HCT116 (cell line): ENCODE results near the gene SRPK3. TPM values are rescaled to one million over a fixed set of nuclear protein-coding genes. Genes with fewer than 3 reads are reported as not detected.

Source experiments
- ATAC-seq: fragments of 200-7000 bp; cut with Tn5 transposase; 2 replicates; pipeline ENCODE4 v1.9.1; 2020; ENCODE audit warnings: mild to moderate bottlenecking, moderate library complexity
- BruUV-seq: library from RNA; stranded (reverse); fragments of 400-500 nt; replicated peaks from 2 replicates; lab custom pipeline; 2021; lab: Mats Ljungman, UMichigan
- CTCF ChIA-PET: fragments of 300-600 bp; sonication (Branson Sonifier 250); formaldehyde crosslinking; loops from one replicate; lab custom pipeline; 2021; ENCODE audit warnings: antibody characterized with exemption; lab: Charles Lee
- POLR2A ChIA-PET: fragments of 300-600, 350-600 bp; sonication (Branson Sonifier 250); formaldehyde crosslinking; loops from one replicate; lab custom pipeline; 2021; ENCODE audit warnings: antibody characterized with exemption; lab: Charles Lee
- RAD21 ChIA-PET, 2 experiments: fragments of 300-600 bp; sonication (Branson Sonifier 250); formaldehyde crosslinking; loops; one replicate each; lab custom pipeline; 2023; ENCODE audit warnings: low total read pairs in 2 of 2; ENCODE audit not compliant: uncharacterized antibody in 2 of 2, unreplicated experiment in 2 of 2, low non-redundant PET in 1 of 2; lab: Charles Lee
- DNase-seq: peaks from one replicate; pipeline ENCODE4 v3.0.0-alpha.2; 2010; ENCODE audit warnings: low read depth, low spot score
- H2AFZ ChIP-seq: fragments of 200-600 bp; shearing (Covaris generic), sonication (generic); 2 replicates; pipeline ENCODE4 v1.6.1; 2017; ENCODE audit warnings: low read depth, mixed run types, mixed read lengths, antibody characterized with exemption, low read length; ENCODE audit not compliant: poor library complexity, severe bottlenecking
- H3K27ac ChIP-seq: 2 replicates; pipeline ENCODE4 v1.5.1; 2012; ENCODE audit warnings: low read depth, low read length
- H3K27me3 ChIP-seq: fragments of 200-600 bp; sonication (generic); 2 replicates; pipeline ENCODE4 v1.6.1; 2016; ENCODE audit warnings: mixed run types, low read length, mixed read lengths; ENCODE audit not compliant: insufficient read depth
- H3K36me3 ChIP-seq, 2 experiments: fragments of 200-500 bp in 1 of 2; fragments of 200-600 bp in 1 of 2; sonication (Bioruptor generic) in 1 of 2; sonication (generic) in 1 of 2; 2 replicates each; pipeline versions ENCODE4 v1.5.1 to v1.6.1; 2014 to 2016; ENCODE audit warnings: low read length in 2 of 2, inconsistent platforms in 1 of 2, mixed read lengths in 1 of 2, mixed run types in 1 of 2; ENCODE audit not compliant: insufficient read depth in 2 of 2, control insufficient read depth in 1 of 2
- H3K4me1 ChIP-seq, 2 experiments: fragments of 200-600 bp in 1 of 2; sonication (generic) in 1 of 2; 2 replicates each; pipeline versions ENCODE4 v1.5.1 to v1.6.1; 2012 to 2017; ENCODE audit warnings: low read length in 2 of 2, inconsistent platforms in 1 of 2, mild to moderate bottlenecking in 1 of 2, mixed read lengths in 1 of 2, mixed run types in 1 of 2, moderate library complexity in 1 of 2; ENCODE audit not compliant: insufficient read depth in 2 of 2, control insufficient read depth in 1 of 2
- H3K4me2 ChIP-seq: fragments of 200-600 bp; sonication (generic); 2 replicates; pipeline ENCODE4 v1.6.1; 2017; ENCODE audit warnings: mixed run types, low read length, mixed read lengths
- H3K4me3 ChIP-seq, 2 experiments: fragments of 200-600 bp in 1 of 2; sonication (generic) in 1 of 2; replicated peaks in 1 of 2; 2 replicates each; pipeline ENCODE4 v1.5.1; 2011 to 2016; ENCODE audit warnings: low read length in 2 of 2, control low read depth in 1 of 2, low read depth in 1 of 2, mild to moderate bottlenecking in 1 of 2, mixed read lengths in 1 of 2, mixed run types in 1 of 2
- H3K79me2 ChIP-seq: fragments of 200-600 bp; sonication (generic); 2 replicates; pipeline ENCODE4 v1.6.1; 2017; ENCODE audit warnings: mild to moderate bottlenecking, mixed run types, low read length, moderate library complexity, mixed read lengths; ENCODE audit not compliant: insufficient read depth
- H3K9ac ChIP-seq: fragments of 200-600 bp; sonication (generic); 2 replicates; pipeline ENCODE4 v1.6.1; 2016; ENCODE audit warnings: low read length, mixed read lengths
- H3K9me2 ChIP-seq: fragments of 200-600 bp; sonication (generic), shearing (Covaris generic); 2 replicates; pipeline ENCODE4 v1.6.1; 2017; ENCODE audit warnings: mixed run types, mild to moderate bottlenecking, moderate library complexity; ENCODE audit not compliant: insufficient read depth
- H3K9me3 ChIP-seq, 2 experiments: fragments of 200-500 bp in 1 of 2; fragments of 200-600 bp in 1 of 2; sonication (Bioruptor generic) in 1 of 2; sonication (generic) in 1 of 2; 2 replicates each; pipeline ENCODE4 v1.6.1; 2014 to 2017; ENCODE audit warnings: low read length in 2 of 2, mixed read lengths in 2 of 2, inconsistent platforms in 1 of 2, low read depth in 1 of 2, mild to moderate bottlenecking in 1 of 2, mixed run types in 1 of 2, moderate library complexity in 1 of 2; ENCODE audit not compliant: control insufficient read depth in 1 of 2, insufficient read depth in 1 of 2
- H4K20me1 ChIP-seq: fragments of 200-600 bp; sonication (generic), shearing (Covaris generic); 2 replicates; pipeline ENCODE4 v1.6.1; 2017; ENCODE audit warnings: mixed run types, mild to moderate bottlenecking, moderate library complexity; ENCODE audit not compliant: insufficient read depth
- CEBPB ChIP-seq: IDR thresholded peaks from 2 replicates; pipeline ENCODE4 v1.6.1; 2012; ENCODE audit warnings: low read depth
- EZH2 ChIP-seq: fragments of 200-600 bp; sonication (generic); IDR thresholded peaks from 2 replicates; pipeline ENCODE4 v1.6.1; 2017; ENCODE audit warnings: antibody characterized with exemption, mixed run types
- FOSL1 ChIP-seq: IDR thresholded peaks from 2 replicates; pipeline ENCODE4 v1.6.1; 2012; ENCODE audit warnings: low read depth
- JUND ChIP-seq: IDR thresholded peaks from 2 replicates; pipeline ENCODE4 v1.6.1; 2012
- POLR2A ChIP-seq: IDR thresholded peaks from 2 replicates; pipeline ENCODE4 v1.7.0; 2011; ENCODE audit warnings: borderline replicate concordance; ENCODE audit not compliant: insufficient read depth, insufficient read length; ENCODE audit errors: extremely low read depth
- POLR2AphosphoS5 ChIP-seq: IDR thresholded peaks from 2 replicates; pipeline ENCODE4 v1.6.1; 2011; ENCODE audit warnings: mild to moderate bottlenecking, low read depth, low read length, moderate library complexity
- SRF ChIP-seq: IDR thresholded peaks from 2 replicates; pipeline ENCODE4 v1.6.1; 2012; ENCODE audit warnings: low read depth
- ZFX ChIP-seq: fragments of 450-650 bp; IDR thresholded peaks from 2 replicates; pipeline ENCODE4 v1.6.1; 2017
- ZNF274 ChIP-seq: fragments of 200-500 bp; sonication (Bioruptor generic); IDR thresholded peaks from 2 replicates; pipeline ENCODE4 v1.6.1; 2014; ENCODE audit warnings: mild to moderate bottlenecking, low read depth, low read length, inconsistent platforms
- intact Hi-C: fragments of 100-400 bp; cut with micrococcal nuclease; formaldehyde crosslinking; loops from 2 replicates; pipeline ENCODE4 v1.10.0; 2022
- total RNA-seq: library from RNA; stranded (reverse); gene quantifications from one replicate; pipeline ENCODE4 v1.2.1, GENCODE V29; 2021; ENCODE audit not compliant: unreplicated experiment
- TF ChIP-seq, protein P1 (sequence below): IDR thresholded peaks from 2 replicates; pipeline ENCODE4 v1.6.1; 2012
- TF ChIP-seq, protein P2 (sequence below): IDR thresholded peaks from 2 replicates; pipeline ENCODE4 v1.6.1; 2011; ENCODE audit warnings: mild to moderate bottlenecking, low read length, moderate library complexity; ENCODE audit not compliant: insufficient replicate concordance; ENCODE audit errors: extremely low read depth
- TF ChIP-seq, protein P3 (sequence below): IDR thresholded peaks from 2 replicates; pipeline ENCODE4 v1.6.1; 2012; ENCODE audit warnings: low read depth

SRPK3 gene
- total RNA-seq, 1 experiment from 2014 or later = not detected

DNA sequence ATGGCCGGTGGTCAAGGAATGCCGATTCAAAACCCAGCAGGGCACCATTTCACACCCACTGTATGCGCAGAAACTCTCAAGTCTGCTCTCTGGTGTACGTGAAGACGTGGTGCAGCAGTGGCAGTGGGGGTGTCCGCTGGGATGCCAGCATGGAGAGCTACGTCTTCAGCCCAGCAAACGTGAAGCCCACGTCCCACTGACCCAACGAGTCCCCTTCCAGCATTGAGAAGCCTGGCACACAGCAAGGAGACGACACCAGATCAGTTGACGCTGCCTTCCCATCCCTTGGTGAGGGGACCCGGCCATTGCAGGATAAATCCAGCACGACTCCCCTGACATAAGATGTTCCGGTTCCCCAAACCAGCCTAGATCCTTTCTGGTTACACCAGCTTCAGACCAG is 19.0 kb upstream of the SRPK3 start:
- ChIA-PET RAD21 (no interaction called here), CTCF (no interaction called here), POLR2A (no interaction called here)
- no peaks in the 10 kb centered on the region for H3K27me3 ChIP-seq
- no peak for DNase-seq
- no peak for ATAC-seq
- no peaks in the 10 kb centered on the region for H4K20me1 ChIP-seq
- peaks cover 0 to 10% of the 10 kb centered on the region in 2 experiments; a peak in 2 of 4 replicates for H3K4me1 ChIP-seq
- H3K9me3 ChIP-seq = no peaks in the 10 kb centered on the region
- intact Hi-C loops = no loop called here
- no peak overlapping the region for H3K4me3 ChIP-seq
- H2AFZ ChIP-seq = no peak overlapping the region
- no peak overlapping the region for H3K4me2 ChIP-seq
- TF ChIP-seq FOSL1 (no peak), EZH2 (no peak), JUND (no peak), ZFX (no peak), POLR2AphosphoS5 (no peak)
- TF ChIP-seq, protein P1, sequence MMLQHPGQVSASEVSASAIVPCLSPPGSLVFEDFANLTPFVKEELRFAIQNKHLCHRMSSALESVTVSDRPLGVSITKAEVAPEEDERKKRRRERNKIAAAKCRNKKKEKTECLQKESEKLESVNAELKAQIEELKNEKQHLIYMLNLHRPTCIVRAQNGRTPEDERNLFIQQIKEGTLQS = no peak
- TF ChIP-seq, protein P2, sequence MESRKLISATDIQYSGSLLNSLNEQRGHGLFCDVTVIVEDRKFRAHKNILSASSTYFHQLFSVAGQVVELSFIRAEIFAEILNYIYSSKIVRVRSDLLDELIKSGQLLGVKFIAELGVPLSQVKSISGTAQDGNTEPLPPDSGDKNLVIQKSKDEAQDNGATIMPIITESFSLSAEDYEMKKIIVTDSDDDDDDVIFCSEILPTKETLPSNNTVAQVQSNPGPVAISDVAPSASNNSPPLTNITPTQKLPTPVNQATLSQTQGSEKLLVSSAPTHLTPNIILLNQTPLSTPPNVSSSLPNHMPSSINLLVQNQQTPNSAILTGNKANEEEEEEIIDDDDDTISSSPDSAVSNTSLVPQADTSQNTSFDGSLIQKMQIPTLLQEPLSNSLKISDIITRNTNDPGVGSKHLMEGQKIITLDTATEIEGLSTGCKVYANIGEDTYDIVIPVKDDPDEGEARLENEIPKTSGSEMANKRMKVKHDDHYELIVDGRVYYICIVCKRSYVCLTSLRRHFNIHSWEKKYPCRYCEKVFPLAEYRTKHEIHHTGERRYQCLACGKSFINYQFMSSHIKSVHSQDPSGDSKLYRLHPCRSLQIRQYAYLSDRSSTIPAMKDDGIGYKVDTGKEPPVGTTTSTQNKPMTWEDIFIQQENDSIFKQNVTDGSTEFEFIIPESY = no peak
- no peaks in the 10 kb centered on the region for H3K36me3 ChIP-seq
- no peaks in the 10 kb centered on the region for H3K79me2 ChIP-seq
- H3K9ac ChIP-seq = no peak overlapping the region
- no TSS peak for BruUV-seq
- H3K27ac ChIP-seq = no peak overlapping the region
- no peaks in the 10 kb centered on the region for H3K9me2 ChIP-seq

DNA sequence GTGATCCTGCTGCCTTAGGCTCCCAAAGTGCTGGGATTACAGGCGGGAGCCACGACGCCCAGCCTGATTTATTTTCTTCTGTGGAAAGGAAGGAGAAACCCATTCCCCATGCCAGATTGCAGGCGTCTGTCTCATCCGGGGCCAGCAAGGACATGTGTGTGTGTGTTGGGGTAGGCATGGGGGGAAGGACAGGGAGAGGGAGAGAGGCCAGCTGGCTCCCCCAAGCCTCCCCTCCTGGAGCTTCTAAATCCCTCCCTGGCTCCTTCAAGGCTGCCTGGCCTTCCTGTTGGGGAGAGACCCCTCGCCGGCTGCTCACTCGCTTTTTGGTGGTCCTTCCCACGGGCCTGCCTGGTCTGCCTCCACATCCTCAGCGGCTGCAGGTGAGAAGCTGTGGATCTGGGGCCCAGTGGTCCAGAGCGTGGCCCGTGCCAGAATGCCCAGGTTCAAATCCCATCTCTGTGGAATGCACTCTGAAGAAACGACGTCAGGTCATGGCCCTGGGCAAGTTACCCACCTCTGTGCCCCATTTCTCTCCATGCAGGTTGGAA is 18.1 kb upstream of the SRPK3 start:
- DNase-seq (no peak), ATAC-seq (no peak)
- BruUV-seq = no TSS peak
- H2AFZ ChIP-seq = no peak overlapping the region
- H3K27me3 ChIP-seq = no peaks in the 10 kb centered on the region
- no peaks in the 10 kb centered on the region for H3K79me2 ChIP-seq
- peaks cover 0 to 10% of the 10 kb centered on the region in 2 experiments; a peak in 2 of 4 replicates for H3K4me1 ChIP-seq
- H3K4me2 ChIP-seq = no peak overlapping the region
- TF ChIP-seq POLR2A (no peak), CEBPB (no peak), JUND (no peak), ZNF274 (no peak), SRF (no peak)
- TF ChIP-seq, protein P1 = no peak
- TF ChIP-seq, protein P3, sequence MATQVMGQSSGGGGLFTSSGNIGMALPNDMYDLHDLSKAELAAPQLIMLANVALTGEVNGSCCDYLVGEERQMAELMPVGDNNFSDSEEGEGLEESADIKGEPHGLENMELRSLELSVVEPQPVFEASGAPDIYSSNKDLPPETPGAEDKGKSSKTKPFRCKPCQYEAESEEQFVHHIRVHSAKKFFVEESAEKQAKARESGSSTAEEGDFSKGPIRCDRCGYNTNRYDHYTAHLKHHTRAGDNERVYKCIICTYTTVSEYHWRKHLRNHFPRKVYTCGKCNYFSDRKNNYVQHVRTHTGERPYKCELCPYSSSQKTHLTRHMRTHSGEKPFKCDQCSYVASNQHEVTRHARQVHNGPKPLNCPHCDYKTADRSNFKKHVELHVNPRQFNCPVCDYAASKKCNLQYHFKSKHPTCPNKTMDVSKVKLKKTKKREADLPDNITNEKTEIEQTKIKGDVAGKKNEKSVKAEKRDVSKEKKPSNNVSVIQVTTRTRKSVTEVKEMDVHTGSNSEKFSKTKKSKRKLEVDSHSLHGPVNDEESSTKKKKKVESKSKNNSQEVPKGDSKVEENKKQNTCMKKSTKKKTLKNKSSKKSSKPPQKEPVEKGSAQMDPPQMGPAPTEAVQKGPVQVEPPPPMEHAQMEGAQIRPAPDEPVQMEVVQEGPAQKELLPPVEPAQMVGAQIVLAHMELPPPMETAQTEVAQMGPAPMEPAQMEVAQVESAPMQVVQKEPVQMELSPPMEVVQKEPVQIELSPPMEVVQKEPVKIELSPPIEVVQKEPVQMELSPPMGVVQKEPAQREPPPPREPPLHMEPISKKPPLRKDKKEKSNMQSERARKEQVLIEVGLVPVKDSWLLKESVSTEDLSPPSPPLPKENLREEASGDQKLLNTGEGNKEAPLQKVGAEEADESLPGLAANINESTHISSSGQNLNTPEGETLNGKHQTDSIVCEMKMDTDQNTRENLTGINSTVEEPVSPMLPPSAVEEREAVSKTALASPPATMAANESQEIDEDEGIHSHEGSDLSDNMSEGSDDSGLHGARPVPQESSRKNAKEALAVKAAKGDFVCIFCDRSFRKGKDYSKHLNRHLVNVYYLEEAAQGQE = no peak
- intact Hi-C loops = no loop called here
- no peaks in the 10 kb centered on the region for H4K20me1 ChIP-seq
- no peaks in the 10 kb centered on the region for H3K9me2 ChIP-seq
- H3K9me3 ChIP-seq = no peaks in the 10 kb centered on the region
- H3K9ac ChIP-seq = no peak overlapping the region
- RAD21 ChIA-PET = no interaction called here
- CTCF ChIA-PET = interaction anchor here (2.1 kb wide), 1 partner anchor 184 kb away, joined by 8 read pairs; no protein-coding TSS in a partner anchor
- POLR2A ChIA-PET = no interaction called here
- H3K36me3 ChIP-seq = no peaks in the 10 kb centered on the region
- H3K27ac ChIP-seq = no peak overlapping the region
- H3K4me3 ChIP-seq = no peak overlapping the region
